RWPE2 (cell line): ENCODE data around the gene IGSF1.

ENCODE experiments used
- ATAC-seq: fragments of 200-7000 bp; cut with Tn5 transposase; 3 replicates; pipeline ENCODE4 v1.9.1; 2021; ENCODE audit warnings: low read depth
- DNase-seq: peaks from one replicate; pipeline ENCODE4 v3.0.0-alpha.2; 2020; ENCODE audit warnings: low spot score
- H3K27ac ChIP-seq: fragments of 450-650 bp; 2 replicates; pipeline ENCODE4 v1.5.1; 2017; ENCODE audit warnings: mild to moderate bottlenecking; ENCODE audit not compliant: poor library complexity, severe bottlenecking
- H3K27me3 ChIP-seq: fragments of 250-450 bp; sonication (Bioruptor Pico); 2 replicates; pipeline ENCODE4 v1.5.1; 2021; ENCODE audit warnings: mild to moderate bottlenecking, moderate library complexity; ENCODE audit not compliant: insufficient read depth, poor library complexity, severe bottlenecking
- H3K36me3 ChIP-seq: fragments of 250-450 bp; sonication (Bioruptor Pico); 2 replicates; pipeline ENCODE4 v1.5.1; 2020; ENCODE audit warnings: low read depth, mild to moderate bottlenecking, moderate library complexity
- H3K4me1 ChIP-seq: fragments of 250-450 bp; sonication (Bioruptor Pico); 2 replicates; pipeline ENCODE4 v1.5.1; 2021; ENCODE audit warnings: mild to moderate bottlenecking, moderate library complexity; ENCODE audit not compliant: insufficient read depth, poor library complexity, severe bottlenecking
- H3K4me3 ChIP-seq: fragments of 250-450 bp; sonication (Bioruptor Pico); 2 replicates; pipeline ENCODE4 v1.5.1; 2021; ENCODE audit warnings: mild to moderate bottlenecking, moderate library complexity; ENCODE audit not compliant: severe bottlenecking
- H3K9me3 ChIP-seq: fragments of 250-450 bp; sonication (Bioruptor Pico); 2 replicates; pipeline ENCODE4 v1.5.1; 2021; ENCODE audit warnings: mild to moderate bottlenecking, moderate library complexity; ENCODE audit not compliant: severe bottlenecking
- TF ChIP-seq, protein P1 (sequence below): fragments of 450-650 bp; IDR thresholded peaks from one replicate; pipeline ENCODE4 v1.5.1; 2017; ENCODE audit warnings: mild to moderate bottlenecking, moderate library complexity; ENCODE audit not compliant: poor library complexity, severe bottlenecking

Gene IGSF1

DNA sequence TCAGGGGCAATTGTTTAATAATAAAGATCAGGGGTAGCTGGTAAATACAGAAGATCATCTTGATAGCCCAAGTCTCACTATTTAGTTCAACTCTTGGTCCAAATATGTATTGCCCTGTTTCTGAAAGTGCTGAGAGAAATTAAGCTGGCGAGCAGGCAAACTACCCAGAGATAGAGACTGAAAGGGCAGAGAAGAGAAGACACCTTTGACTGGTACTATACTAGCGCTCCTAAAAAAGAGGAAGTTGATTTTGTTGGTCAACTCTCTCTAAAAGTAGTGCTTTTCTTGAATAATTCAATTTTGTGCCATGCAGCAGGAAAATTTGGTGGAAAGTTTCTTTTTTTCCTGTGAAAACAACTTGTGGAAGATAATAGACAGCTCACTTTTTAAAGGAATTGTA, 64.0 kb downstream of the IGSF1 start:
- TF ChIP-seq, protein P1, sequence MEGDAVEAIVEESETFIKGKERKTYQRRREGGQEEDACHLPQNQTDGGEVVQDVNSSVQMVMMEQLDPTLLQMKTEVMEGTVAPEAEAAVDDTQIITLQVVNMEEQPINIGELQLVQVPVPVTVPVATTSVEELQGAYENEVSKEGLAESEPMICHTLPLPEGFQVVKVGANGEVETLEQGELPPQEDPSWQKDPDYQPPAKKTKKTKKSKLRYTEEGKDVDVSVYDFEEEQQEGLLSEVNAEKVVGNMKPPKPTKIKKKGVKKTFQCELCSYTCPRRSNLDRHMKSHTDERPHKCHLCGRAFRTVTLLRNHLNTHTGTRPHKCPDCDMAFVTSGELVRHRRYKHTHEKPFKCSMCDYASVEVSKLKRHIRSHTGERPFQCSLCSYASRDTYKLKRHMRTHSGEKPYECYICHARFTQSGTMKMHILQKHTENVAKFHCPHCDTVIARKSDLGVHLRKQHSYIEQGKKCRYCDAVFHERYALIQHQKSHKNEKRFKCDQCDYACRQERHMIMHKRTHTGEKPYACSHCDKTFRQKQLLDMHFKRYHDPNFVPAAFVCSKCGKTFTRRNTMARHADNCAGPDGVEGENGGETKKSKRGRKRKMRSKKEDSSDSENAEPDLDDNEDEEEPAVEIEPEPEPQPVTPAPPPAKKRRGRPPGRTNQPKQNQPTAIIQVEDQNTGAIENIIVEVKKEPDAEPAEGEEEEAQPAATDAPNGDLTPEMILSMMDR, result no peak
- no peak for DNase-seq
- no peaks in the 10 kb centered on the region for H3K9me3 ChIP-seq
- H3K27ac ChIP-seq, result no peak overlapping the region
- H3K36me3 ChIP-seq, result no peaks in the 10 kb centered on the region
- H3K27me3 ChIP-seq, result no peaks in the 10 kb centered on the region
- ATAC-seq, result no peak
- no peak overlapping the region for H3K4me3 ChIP-seq
- no peaks in the 10 kb centered on the region for H3K4me1 ChIP-seq
